Measurements from ENCODE around the gene SIK3.

Gene SIK3

DNA sequence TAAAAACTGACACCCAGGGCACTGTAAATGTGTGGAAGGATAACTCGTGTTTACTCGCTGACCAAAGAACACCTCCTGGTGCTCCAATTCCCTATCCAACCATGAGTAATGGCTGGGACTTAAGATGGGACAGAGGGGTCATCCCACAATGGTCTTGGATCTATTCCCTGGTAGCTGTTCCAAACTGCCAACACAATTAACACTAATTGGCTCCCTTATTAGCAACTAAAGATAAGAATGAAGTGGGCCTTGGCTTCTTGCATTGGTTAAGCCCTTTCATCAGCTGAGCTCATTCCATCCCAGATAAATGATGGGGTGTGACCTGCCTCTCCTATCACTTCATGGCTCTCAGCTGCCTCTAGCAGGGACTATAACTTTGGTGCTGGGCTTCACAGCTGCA, 1.5 kb upstream of the SIK3 start:
- no peak for DNase-seq (ENCODE audit: low read depth)
- TF ChIP-seq, protein P1, sequence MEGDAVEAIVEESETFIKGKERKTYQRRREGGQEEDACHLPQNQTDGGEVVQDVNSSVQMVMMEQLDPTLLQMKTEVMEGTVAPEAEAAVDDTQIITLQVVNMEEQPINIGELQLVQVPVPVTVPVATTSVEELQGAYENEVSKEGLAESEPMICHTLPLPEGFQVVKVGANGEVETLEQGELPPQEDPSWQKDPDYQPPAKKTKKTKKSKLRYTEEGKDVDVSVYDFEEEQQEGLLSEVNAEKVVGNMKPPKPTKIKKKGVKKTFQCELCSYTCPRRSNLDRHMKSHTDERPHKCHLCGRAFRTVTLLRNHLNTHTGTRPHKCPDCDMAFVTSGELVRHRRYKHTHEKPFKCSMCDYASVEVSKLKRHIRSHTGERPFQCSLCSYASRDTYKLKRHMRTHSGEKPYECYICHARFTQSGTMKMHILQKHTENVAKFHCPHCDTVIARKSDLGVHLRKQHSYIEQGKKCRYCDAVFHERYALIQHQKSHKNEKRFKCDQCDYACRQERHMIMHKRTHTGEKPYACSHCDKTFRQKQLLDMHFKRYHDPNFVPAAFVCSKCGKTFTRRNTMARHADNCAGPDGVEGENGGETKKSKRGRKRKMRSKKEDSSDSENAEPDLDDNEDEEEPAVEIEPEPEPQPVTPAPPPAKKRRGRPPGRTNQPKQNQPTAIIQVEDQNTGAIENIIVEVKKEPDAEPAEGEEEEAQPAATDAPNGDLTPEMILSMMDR (conservative IDR thresholded peaks at IDR 0.05; ENCODE audit: control insufficient read depth, insufficient read depth, low read depth, low read length) = no peak
- H3K4me3 ChIP-seq (ENCODE audit: control insufficient read depth, low read depth, low read length) = no peak overlapping the region

DNA sequence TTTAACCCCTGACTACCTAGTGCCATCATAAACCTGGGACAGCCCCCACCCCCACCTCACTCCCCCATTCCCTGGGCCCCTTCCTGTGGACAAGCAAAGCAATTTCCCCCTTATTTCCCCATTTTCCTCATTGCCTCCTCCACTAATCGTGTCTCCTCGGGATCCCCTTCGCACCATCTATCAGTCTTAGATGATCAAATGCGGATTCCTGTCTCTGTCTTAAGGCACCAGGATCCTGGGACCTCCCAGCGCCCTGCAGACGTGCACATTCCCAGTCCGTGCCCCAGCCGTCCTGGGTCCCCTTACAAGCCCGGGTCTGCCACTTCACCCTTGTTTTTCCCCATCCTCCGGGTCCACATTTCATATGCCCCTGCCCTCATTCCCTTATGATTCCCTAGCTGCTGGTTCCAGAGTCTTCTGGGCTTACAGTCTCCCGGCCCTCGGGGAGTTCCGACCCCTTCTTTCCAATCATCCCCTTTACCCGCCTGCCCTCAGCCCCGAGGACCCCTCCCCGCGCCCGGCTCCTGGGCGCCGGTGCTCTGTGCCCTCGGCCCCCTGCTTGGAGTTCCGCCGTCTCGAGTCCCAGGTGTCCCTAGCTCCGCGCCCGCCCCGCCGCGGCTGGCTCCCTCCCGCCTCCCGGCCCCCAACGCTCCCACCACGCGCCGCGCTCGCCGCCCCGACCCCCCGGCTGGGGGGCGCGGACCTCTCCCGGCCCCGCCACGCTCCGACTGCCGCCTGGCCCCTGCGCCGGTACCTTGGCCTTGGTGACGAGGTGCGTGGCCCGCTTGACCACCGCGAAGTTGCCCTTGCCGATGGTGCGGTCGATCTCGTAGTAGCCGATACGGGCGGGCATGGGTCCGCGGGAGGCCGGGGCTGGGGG, 599 bp downstream of the SIK3 start:
- H3K4me3 ChIP-seq (ENCODE audit: control insufficient read depth, low read depth, low read length) = peak overlapping the region; percentile 86
- TF ChIP-seq, protein P1 (conservative IDR thresholded peaks at IDR 0.05; ENCODE audit: control insufficient read depth, insufficient read depth, low read depth, low read length) = no peak
- DNase-seq (ENCODE audit: low read depth) = no peak

DNA sequence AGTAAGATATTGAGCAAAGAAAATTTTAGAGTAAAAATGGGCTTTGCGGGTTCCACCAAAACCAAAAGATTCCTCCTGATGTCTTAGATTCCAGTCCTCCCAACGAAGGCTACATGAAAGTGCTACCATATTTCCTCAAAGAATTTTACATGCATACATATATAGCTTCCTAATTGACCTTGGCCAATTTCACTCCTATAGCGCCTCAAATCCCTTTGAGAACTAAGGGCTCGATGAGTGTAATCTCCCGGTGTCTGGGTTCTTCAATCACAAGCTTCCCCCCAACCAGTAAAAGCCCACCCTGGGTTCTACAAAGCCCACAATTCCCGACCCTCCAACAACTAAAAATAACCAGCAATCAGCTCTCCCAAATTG, 1.2 kb downstream of the SIK3 start:
- no peak for DNase-seq (ENCODE audit: low read depth)
- H3K4me3 ChIP-seq (ENCODE audit: control insufficient read depth, low read depth, low read length) = peak overlapping the region; percentile 86
- TF ChIP-seq, protein P1 (conservative IDR thresholded peaks at IDR 0.05; ENCODE audit: control insufficient read depth, insufficient read depth, low read depth, low read length) = no peak

DNA sequence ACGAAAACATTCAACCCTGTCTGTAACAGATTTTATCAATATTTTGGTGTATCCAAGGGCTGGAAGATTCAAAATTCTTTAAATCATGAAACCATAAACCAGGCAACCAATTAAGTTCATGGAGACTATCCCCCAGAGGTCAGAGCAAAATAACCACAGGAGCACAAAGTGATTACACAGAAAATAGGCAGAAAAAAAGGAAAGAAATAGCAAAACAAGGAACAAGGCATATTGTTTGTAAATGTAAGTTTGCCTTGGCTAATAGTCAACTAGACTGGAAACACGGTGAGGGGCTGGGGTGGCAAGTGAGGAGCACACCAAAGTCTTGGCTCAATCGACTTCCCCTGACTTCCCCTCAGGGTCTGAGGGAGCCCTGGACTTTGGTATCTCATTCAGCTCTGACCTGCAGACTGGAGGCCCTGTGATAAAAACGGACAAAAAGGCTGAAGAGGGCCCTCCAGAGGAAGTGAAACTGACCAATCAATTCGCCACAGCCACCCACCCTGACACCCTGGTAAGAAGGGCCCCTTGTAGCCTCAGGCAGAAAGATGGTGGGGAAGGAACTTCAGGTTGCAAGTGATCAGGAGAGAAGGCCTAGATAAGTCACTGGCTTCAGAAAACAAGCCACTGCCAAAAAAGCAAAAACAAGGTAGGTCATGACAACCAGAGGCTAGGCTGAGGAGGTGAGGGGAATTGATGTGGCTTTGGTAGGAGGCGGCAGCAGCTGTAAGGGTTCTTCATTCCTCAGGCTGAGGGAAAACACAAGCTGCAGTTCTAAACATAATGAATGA, 1.8 kb downstream of the SIK3 start:
- DNase-seq (ENCODE audit: low read depth) = no peak
- TF ChIP-seq, protein P1 (conservative IDR thresholded peaks at IDR 0.05; ENCODE audit: control insufficient read depth, insufficient read depth, low read depth, low read length) = no peak
- H3K4me3 ChIP-seq (ENCODE audit: control insufficient read depth, low read depth, low read length) = peak overlapping the region; percentile 86

DNA sequence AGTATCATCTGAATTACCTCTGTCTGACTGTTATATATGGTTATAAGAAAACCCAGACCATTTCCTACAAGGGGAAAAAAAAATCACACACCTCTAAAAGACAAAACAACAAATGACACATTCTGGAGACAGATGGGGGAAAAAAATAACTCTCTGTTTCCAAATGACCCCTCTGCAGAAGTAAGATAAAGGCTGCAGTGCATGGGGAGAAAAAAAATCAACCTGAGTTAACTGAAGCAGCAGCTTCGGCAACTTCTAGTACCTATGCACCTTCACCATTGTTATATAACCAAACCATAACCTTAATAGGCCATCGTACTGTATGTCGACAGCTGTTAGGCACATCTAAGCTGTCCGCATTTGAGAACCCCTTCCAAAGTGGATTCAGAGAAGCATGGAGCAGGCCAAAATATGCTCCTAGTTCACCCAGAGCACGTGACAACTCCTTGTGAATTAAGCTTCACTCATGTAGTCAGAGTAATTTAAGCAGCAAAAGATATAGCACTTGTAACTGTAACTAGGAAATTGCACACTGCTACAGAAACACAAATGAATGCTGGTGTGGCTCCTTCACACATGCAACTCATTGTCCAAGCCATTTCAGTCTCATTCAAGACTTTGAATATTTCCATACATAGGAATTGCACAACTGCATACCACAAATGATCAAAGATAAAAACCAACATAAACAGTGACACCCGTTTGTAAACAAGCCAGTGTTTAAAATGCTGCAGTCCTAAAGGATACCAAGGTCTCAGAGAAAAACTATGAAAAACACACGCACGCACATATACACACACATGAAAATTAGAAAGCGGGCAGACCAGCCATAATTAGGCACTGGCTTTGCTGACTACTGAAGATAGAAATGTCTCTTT, 2.7 kb downstream of the SIK3 start:
- H3K4me3 ChIP-seq (ENCODE audit: control insufficient read depth, low read depth, low read length) = no peak overlapping the region
- TF ChIP-seq, protein P1 (conservative IDR thresholded peaks at IDR 0.05; ENCODE audit: control insufficient read depth, insufficient read depth, low read depth, low read length) = no peak
- peak; percentile 44 for DNase-seq (ENCODE audit: low read depth)

DNA sequence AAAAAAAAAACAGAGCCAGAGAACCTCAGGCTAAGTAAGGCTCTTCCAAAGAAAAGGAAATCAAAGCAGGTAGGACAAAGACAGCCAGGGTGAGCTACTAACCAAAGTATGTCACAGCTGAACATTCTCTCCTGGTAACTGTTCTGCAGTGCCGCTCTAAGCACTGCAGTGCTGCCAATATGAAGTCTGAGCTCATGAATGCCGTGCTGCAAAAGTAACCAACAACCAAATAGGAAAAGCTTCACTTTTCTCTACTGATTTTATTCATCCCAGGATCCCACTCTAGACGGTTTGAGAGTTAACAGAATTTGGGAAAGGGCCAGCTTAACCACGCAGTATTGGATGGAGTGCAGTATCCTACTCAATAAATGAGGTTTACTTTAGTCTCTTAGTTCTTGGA, 3.5 kb downstream of the SIK3 start:
- DNase-seq (ENCODE audit: low read depth) = peak; percentile 44
- H3K4me3 ChIP-seq (ENCODE audit: control insufficient read depth, low read depth, low read length) = no peak overlapping the region
- TF ChIP-seq, protein P1 (conservative IDR thresholded peaks at IDR 0.05; ENCODE audit: control insufficient read depth, insufficient read depth, low read depth, low read length) = no peak
